GM19455 (cell line): ENCODE measurements around the gene CAST.
"Not testable (repeated sequence)": the region's sequence is repeated elsewhere in the genome, so short reads cannot be mapped to it uniquely, and the experiment has no call there.

ENCODE experiments used
- ATAC-seq: cut with Tn5 transposase; IDR thresholded peaks from one replicate; pipeline ENCODE4 v1.9.1; 2021; ENCODE audit not compliant: unreplicated experiment

Gene CAST

DNA sequence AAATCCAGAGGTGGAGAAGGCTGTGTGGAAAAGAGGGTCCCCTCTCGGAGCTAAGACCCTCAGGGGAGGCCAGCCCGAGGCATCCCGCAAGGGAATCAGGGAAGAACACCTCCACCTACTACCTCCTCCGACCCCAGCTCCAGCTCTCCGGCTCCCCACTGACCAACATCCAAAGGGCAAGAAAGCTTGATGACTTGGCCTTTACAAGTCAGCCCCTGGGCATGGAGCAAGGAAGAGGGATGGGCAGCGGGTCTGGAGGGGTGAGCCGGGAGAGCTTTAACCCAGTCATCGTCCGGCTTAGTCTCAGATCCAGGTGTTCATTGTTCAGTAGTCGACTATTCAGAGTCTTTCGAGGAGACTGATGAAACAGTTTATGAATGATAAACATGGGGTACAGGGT lies 113.5 kb downstream of the CAST start:
- no peak for ATAC-seq

DNA sequence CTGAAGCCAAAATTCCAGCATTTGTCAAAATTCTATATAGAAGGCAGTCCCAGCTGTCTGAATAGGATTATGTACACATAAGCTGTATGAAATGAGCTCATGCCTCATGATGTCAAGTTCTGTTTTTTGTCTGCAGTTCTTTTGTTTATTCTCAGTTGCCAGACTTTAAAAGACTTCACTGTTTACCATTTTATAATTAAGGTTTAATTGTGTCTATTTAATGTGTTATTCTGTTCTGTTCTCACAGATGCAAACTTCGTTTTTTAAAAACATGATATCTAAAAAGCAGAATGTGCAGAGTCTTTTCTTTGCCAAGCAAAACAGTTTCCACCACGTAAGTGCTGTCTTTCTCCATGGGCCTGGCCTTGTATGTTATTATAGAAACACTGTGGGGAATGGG lies 114.4 kb downstream of the CAST start:
- ATAC-seq: no peak

DNA sequence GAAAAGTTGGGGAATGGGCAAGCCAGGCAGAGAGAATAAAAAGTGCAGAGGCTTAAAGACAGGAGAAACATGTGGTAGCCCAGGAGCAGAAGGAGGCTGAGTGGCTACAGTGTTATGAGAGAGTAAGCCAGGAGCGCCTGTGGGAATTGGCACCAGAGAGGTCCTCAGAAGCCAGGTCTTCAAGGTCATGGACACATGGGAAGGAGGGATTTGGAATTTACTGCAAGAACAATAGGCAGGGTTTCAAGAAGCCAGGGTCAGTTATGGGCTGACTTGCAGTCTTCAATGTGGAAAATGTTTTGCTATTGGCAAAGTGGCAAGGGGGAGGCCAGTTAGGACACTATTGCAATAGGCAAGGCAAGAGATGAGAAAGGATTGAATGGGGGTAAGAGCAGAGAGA lies 116.2 kb downstream of the CAST start:
- ATAC-seq: no peak

DNA sequence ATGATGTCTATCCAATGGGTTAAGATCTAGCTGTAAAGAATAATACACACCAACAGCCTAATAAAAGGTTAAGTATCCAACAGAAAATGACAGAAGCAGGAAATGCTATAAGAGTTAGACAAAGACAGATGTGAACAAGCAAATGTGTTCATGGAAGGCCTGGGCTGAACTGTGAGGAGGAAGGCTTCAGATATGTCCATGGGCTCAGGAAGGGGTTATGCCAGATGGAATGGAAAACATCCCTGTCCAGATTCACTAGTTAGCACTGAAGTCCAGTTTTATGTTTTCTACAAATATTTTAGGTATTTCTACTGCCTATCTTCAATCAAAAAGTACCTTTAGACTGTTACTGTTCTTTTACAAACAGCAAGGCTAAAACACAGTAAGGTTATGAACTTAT lies 118.5 kb downstream of the CAST start:
- no peak for ATAC-seq

DNA sequence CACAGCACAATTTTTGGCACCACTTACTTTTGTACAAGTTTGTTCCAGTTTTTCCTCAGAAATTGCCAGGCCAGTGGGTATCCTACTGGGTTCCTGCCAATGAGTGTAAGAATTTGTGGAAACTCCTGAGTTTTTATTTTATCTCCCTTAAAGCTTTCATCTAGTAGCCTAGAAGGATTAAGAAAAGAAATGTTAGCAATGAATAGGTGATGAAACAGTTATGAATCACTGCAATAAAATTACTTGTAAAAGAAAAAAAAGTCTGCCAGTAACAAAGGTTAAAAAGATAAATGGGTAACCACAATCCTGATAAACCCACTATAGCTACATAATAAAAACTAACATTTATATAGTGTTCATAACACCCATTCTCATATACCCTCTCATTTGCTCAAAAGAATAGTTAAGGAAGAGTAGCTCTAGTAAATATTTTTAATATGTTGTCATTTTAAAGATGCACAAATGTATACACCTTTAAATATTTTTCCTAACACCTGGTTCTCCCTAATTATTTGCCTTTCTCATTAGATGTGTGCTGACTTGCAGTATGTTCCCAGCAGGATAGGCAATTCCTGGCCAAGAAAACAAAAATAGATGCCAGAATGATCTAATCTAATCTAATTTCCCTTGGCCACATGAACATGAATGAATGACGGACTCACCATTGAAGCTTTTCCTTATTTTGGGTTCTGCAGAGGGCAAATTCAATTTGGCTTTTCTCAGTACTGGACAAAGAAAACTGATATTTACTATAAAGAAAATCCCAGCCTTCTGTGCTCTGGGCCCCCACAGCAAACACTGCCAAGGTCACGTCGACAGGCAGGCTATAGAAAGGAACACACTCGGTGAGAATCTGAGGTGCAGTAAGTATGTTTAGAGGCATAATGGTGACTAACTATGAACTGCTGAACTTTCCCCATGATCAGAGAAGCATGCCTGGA lies 119.1 kb downstream of the CAST start:
- ATAC-seq: no peak

DNA sequence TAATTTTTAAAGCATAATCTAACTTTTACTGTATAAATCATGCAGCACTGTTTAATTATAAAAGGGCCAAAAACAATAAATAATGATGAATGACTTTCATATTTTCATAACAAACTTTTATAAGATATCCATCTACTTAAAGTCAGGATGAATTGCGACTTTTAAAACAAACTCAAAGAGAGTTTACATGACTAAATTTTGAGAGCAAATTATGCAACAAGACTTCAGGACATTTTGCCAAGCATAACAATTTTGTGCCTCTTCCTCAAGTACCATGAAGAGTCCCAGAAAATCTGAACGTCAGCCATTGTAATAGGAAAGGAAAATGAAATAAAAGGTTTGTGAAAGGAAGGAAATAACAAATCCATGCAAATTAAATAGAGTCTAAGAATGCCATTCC lies 121.2 kb downstream of the CAST start:
- ATAC-seq: no peak

DNA sequence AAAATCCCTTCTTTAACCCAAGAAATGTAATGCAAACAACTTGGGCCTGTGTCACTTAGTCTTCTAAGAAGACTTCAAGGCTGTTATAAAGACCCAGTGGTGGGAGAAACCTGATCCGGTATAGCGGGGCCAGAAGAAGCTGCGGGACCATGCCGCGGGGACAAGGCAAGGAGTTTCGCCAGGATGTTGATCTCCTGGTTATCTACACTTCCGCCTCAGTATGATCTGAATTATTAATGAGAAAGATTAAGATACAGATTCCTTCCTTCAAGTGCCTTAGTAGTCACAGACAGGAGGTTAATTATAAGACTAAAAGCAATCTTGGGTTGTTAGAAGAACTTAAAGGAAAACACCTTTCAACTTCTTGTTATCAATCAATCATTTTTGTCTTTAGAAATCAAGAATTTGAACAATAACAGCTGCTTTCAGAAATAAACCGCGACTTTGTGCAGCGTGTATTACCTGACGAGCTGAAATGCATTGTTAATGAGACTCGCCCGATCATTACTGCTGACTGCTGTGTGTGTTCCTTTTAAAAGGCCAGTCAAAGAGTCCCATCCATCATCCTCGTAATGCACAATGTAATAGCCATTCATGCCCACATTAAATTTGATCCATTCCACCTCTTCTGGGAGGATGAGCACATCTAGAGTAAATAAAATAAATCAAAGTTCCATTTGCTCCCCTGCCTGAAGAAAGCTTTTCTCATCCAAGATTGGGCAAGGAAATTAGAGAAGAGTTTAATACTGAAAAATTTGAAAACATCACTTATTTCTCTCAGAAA lies 123.3 kb downstream of the CAST start:
- no peak for ATAC-seq

DNA sequence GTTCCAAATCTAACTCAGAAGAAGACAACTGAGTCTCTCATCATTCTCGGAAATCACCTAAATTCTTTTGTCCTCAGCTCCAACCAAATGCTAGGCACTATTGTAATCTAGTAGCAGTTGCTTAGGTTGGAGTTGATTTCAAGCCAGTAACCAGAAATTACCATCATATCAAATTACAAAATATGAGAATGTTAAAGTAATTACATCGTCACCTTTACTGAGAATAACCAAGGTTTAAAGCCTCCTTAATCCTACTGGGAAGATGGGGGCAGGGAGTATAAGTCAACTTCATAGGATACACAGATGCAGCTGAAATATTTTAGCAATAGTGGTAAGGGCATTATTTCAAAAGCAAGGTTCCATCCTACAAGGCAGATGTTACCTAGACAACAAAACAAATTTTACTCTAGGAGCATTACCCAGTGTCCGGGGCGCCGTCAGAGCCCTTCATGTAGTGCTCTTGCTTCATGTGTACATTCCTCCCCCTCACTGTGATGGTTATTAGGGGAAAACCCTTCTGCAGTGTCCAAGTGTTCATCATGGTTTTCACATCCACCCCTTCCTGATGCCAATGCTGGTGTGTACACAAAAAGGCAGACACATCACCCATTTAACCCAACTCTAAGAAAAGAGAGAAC lies 126.1 kb downstream of the CAST start:
- ATAC-seq: no peak

DNA sequence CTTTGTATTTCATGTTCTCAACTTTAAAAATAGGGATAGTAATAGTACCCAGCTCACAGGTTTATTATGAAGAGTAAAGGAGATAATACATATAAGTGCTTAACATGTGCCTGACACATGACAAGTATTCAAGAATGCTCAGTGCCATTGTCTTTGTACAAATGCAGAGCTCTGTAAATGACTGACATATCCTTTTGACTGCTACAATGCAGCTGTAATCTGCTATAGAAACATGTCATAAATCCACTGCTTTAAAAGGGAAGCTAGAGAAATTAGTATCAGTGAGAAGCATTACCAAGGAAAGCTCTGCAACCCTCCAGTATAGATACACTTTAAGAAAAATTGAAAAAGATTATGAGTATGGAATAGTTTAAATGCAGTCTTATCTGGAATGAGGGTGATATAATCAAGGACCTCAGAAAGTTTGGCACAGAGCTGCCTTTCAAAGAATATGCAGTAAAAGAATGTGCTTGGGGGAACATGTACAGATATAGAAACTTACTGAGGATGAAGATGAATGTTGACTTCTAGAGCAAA lies 127.7 kb downstream of the CAST start:
- no peak for ATAC-seq

DNA sequence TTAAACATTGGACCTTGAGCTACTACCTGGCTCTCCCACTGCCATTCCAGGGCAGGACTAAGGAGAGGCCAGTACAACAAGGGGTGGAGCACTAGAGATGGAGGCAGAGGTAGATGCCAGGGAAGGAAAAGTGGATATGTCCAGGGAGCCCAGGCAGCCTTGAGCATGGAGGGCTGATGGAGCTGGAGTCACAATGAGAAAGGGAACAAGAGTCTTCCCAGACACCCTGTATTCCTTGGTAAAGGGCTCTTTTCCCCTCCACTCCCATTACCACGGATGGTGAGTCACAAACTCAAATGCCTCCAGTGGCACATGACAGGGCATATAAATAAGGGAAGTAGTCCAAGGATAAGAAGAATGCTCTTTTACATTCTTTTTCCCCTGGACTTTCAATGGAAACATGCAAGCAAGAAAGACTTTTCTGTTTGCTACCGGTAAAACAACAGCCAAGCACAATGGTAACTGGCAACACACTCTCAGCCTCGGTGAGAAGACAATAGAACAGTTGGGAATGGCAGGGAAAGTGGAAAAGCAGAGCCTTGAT lies 128.9 kb downstream of the CAST start:
- no peak for ATAC-seq

DNA sequence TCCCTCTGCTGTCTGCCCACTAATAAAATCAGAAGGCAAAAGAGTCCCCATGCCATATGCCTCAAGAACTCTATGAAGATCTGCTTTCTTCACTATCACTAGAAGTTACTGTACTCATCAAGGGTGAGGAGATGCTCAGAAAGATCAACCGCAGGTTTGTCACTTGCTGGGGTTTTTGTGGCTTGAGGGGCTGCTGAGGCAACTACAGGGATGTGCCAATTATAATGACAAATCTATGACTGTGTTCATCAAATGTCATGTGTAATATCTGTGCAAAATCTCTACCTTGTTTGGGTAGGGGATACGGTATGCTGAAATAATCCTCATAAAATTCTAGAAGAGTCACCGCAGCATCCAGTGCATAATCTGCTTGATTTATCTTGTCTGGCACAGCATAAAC lies 132.6 kb downstream of the CAST start:
- ATAC-seq: no peak

DNA sequence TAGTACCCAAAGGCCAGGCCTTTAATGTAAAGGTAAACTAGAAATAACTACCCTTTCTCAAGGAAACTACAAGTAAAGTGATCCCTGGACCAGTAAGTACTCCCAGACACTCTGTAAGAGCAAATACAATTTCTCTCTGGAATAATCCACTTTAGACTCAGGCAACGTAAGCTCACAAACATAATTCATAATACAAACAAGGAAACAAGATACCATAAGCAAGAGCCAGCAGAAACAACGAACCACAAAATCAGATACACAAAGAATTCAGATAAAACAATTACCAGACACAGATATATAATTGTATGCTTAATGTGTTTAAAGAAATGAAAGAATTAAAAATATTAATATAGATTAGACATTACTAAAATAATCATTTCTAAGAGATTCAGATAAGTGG lies 133.4 kb downstream of the CAST start:
- ATAC-seq: no peak

DNA sequence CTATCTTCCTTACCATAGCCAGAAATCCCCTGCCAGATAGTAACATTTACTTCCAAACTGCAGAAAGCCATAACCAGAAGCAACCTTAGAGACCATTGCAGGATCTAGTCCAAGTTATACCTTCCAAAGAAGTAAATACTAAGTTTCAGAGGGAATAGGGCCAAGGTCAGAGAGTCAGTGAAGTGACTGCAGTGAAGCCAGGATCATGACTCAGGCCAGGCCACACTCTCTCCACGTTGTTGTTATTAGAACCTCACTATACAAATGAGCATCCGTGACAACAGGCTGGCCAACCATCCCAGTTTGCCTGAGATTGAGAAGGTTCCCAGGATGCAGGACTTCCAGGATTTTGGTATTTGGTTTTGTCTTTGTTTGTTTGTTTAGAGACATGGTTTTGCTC lies 134.3 kb downstream of the CAST start:
- ATAC-seq: no peak

DNA sequence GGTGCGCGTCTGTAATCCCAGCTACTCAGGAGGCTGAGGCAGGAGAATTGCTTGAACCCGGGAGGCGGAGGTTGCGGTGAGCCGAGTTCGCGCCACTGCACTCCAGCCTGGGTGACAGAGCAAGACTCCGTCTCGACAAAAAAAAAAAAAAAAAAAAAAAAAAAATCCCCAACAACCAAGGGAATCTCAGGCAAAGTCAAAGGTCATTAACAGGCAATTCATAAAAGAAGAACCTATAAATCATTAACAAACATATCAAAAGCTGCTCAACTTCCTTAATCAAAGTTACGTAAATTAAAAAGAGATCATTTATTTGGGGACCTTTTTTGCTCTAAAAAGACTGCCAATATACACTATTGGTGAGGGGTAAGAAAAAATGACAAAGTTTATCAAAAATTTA lies 139.5 kb downstream of the CAST start:
- not testable (repeated sequence) for ATAC-seq

DNA sequence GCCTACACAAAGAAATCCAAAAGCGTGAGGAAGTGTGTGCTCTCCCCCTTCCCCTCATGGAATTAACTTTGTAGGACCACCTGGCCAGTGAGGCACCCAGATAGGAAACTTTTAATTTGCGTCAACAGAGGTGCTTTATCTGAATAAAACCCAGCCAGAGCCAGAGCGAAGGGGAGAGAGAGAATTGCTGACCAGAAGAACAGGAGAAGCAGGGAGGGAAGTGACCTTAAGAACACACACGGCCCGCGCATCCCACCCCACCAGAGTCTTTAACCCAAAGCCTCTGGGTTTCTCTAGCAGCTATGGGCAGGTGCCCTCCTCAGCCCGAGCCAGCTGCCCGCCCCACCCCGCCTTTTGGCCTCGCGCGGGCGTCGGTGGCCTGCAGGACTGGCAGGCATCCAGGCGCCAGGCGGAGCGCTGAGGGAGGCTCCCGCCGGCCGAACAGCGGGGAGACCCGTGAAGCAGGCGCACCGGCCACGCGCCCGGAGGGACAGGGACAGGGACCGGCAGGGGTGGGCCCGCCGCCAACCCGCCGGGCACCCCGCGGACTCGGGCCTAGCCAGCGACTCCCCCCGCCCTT lies 145.0 kb downstream of the CAST start:
- ATAC-seq: peak; percentile 42

DNA sequence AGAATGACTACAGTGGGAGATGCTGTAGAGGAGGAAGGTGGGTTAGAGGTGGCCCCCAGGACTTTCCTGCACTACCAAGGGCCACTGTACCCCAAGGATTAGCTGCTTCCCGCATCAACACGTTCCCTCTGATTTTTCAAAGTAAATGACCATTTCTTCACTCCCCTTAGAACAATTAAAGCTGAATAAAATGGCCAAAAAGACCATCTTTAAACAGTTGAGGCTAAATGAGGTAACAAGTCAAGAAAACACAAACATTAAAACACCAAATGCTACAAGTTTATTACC lies 146.3 kb downstream of the CAST start:
- no peak for ATAC-seq

DNA sequence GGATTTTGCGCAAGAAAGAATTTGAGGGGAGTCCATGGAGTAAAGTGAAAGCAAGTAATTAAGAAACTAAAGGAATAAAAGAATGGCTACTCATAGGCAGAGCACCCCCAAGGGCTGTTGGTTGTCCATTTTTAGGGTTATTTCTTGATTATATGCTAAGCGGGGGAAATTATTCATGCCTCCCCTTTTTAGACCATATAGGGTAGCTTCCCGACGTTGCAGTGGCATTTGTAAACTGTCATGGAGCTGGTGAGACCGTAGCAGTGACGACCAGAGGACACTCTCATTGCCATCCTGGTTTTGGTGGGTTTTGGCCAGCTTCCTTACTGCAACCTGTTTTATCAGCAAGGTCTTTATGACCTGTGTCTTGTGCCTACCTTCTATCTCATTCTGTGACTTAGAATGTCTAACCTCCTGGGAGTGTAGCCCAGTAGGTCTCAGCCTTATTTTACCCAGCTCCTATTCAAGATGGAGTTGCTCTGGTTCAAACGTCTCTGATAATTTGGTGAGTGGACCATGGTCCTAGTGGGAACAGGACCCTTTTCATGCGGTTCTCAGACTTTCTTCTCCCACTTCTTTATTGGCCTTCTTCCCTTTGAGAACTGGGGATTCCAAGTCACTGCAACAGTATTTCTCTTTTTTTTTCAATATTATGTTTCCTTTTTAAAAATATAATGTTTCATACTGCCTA lies 146.8 kb downstream of the CAST start:
- no peak for ATAC-seq

DNA sequence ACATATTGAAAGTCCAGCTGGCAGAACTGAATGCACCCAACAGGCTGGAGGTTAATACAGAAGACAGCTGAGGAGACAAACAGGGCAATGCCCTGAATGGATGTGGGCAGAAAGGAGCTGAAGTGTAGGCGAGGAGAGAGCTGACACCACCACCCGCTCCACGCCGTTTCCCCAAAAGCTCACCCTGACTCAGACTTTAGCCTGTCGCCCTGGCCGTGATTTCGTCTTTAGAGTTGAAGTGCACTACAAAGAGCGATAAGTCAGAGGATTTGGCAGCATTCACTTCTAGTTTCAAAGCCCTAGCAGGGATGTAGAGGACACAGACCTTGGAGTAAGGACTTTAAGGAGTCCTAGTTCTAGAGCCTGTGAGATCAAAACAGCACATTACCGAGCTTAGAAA lies 147.7 kb downstream of the CAST start:
- ATAC-seq: no peak

DNA sequence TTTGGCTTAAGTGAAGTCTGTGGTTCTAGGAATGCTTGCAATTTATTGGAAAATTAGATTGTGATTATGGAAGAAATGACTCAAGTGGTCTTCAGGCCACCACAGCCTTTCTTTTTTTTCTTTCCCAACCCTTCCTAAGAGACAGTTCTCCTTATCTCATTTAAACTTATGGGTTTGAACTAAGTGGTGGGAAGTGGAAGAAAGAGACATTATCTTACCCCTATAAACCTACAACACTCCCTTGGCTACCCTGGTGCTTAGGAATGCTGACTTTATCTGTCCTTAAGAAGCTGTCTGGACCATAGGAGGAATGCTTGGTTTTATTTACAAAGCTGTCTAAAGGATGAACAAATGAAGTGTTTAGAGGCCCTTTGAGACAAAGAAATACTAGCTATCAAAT lies 150.7 kb downstream of the CAST start:
- ATAC-seq: no peak

DNA sequence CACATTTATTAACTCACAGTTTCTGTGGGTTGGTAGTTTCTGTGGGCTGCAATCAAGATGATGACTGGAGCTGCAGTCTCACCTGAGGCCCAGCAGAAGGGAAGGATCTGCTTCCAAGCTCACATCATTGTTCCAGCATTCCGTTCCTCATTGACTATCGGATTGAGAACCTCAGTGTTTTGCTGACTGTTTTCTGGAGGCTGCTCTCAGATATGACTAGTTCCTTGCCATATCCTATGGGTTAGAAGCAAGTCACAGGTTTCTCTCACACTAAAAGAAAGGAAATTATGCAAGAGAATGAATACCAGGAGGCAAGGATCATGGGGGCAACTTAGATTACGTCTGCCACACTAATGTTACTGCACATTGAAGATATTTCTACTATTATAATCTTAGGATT lies 151.9 kb downstream of the CAST start:
- ATAC-seq: no peak
